ENCODE measurements around the gene PLPP4. TPM values are rescaled to one million over a fixed set of nuclear protein-coding genes. Genes with fewer than 3 reads are reported as not detected.

Gene PLPP4
- total and polyA plus RNA-seq, 2 of the 13 experiments (the other 11 are each of a cell fraction or from before 2014, with no cell fraction given) = not detected

GRCh38 chr10:120540486-120540885, 83.5 kb downstream of the PLPP4 start:
- no peaks in the 10 kb centered on the region for H4K20me1 ChIP-seq (ENCODE audit: insufficient read depth, low read length)
- no peaks in the 10 kb centered on the region for H3K9me3 ChIP-seq (ENCODE audit: low read length)
- H3K4me1 ChIP-seq (ENCODE audit: insufficient read depth, low read length) = no peaks in the 10 kb centered on the region
- H3K27ac ChIP-seq (ENCODE audit: extremely low read length, insufficient read depth, low read length) = no peak overlapping the region
- no peaks in the 10 kb centered on the region for H3K27me3 ChIP-seq (ENCODE audit: control insufficient read depth in 1 of 2, insufficient read depth in 2 of 2, low read length in 2 of 2)
- DNase-seq (ENCODE audit: low spot score) (no peak), ATAC-seq (no peak), FAIRE-seq (no peak)
- H3K79me2 ChIP-seq (ENCODE audit: insufficient read depth, low read length) = no peaks in the 10 kb centered on the region
- CTCF ChIA-PET (ENCODE audit: low intra/inter-chr PET ratio, low total read pairs) = no interaction called here
- no TSS peak for BruUV-seq (replicated peaks)
- no peak overlapping the region for H2AFZ ChIP-seq (ENCODE audit: low read length)
- H3K4me2 ChIP-seq (ENCODE audit: low read depth, low read length) = no peak overlapping the region
- in situ Hi-C loops (cut with HindIII; ENCODE audit: extremely low pct_ligation_motif_present, low pct_unique_long_range_greater_than_20kb) = no loop called here
- WGBS (ENCODE audit: low lambda C conversion rate) = 71% methylated on average over 3 of the region's 3 CpGs
- H3K36me3 ChIP-seq (replicated peaks in 1 of 2; ENCODE audit: control insufficient read depth in 1 of 2, insufficient read depth in 2 of 2, low read length in 2 of 2) = no peaks in the 10 kb centered on the region
- intact Hi-C loops (cut with micrococcal nuclease; ENCODE audit: unreplicated experiment) = no loop called here
- no peak overlapping the region for H3K9ac ChIP-seq (ENCODE audit: insufficient read depth, low read depth, low read length)
- no peak overlapping the region for H3K4me3 ChIP-seq (replicated peaks in 1 of 3; ENCODE audit: insufficient read depth in 1 of 3, low read depth in 2 of 3, low read length in 3 of 3)
- POLR2A ChIA-PET = no interaction called here
- TF ChIP-seq NFE2L1 (CRISPR knock-in tag; IDR thresholded peaks at IDR 0.05; ENCODE audit: borderline replicate concordance) (no peak), ZNF724P (CRISPR knock-in tag; IDR thresholded peaks at IDR 0.05; ENCODE audit: borderline replicate concordance) (no peak), TERF1 (CRISPR knock-in tag; IDR thresholded peaks at IDR 0.05) (no peak), ZNF329 (CRISPR knock-in tag; IDR thresholded peaks at IDR 0.05; ENCODE audit: low read depth) (no peak), TAF1 (CRISPR knock-in tag; IDR thresholded peaks at IDR 0.05) (no peak), PLRG1 (conservative IDR thresholded peaks at IDR 0.05) (no peak), ZHX1 (CRISPR knock-in tag; IDR thresholded peaks at IDR 0.05; ENCODE audit: low read depth) (no peak), NKX3-1 (CRISPR knock-in tag; IDR thresholded peaks at IDR 0.05) (no peak), USF2 (IDR thresholded peaks at IDR 0.05; ENCODE audit: low read depth, low read length) (no peak), USF2 (CRISPR knock-in tag; IDR thresholded peaks at IDR 0.05; ENCODE audit: borderline replicate concordance) (no peak), FOXM1 (CRISPR knock-in tag; IDR thresholded peaks at IDR 0.05) (no peak), PAF1 (CRISPR knock-in tag; IDR thresholded peaks at IDR 0.05) (no peak), ATF2 (CRISPR knock-in tag; IDR thresholded peaks at IDR 0.05) (no peak), SCMH1 (CRISPR knock-in tag; IDR thresholded peaks at IDR 0.05; ENCODE audit: borderline replicate concordance) (no peak), ATF6 (CRISPR knock-in tag; conservative IDR thresholded peaks at IDR 0.05) (no peak), EHMT2 (IDR thresholded peaks at IDR 0.05; ENCODE audit: borderline replicate concordance, low read depth, low read length) (no peak), PCBP2 (optimal IDR thresholded peaks at IDR 0.05; ENCODE audit: low read depth, low read length, poor library complexity, severe bottlenecking) (no peak)

Measured in HepG2 (cell line).